Measurements from ENCODE around the gene EIPR1. TPM values are rescaled to one million over a fixed set of nuclear protein-coding genes. Genes with fewer than 3 reads are reported as not detected.
A peak's percentile ranks its signal among the peaks of the same experiment; 100 is the strongest.
"Not testable (repeated sequence)": the region's sequence is repeated elsewhere in the genome, so short reads cannot be mapped to it uniquely, and the experiment has no call there.

The EIPR1 gene
- total and polyA plus RNA-seq, 5 experiments from 2014 or later: 26.8 to 42.2 (median 38.1) TPM

DNA sequence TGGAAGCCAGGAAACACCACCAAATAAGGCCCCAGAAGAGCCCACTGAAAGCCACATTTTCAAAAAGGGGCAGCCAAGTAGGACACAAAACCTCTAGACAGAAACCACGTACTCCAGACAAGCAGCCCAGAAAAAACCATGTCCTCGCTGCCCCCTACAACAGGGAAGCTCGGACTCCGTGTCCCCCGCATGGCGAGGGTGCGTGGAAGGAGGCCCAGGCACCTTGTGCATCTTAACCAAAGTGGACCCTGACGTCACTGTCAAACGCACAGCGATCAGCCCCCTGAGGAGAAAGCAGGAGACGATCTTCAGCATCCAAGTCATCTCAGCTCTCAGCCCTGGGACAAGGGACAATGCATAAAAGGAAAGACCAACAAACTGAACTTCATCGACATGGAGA, 168.4 kb downstream of the EIPR1 start:
- ATAC-seq (no peak), DNase-seq (no peak)
- H3K36me3 Mint-ChIP-seq: peaks cover 5 to 39% (median 26%) of the 10 kb centered on the region in 3 donors
- H3K4me3 Mint-ChIP-seq: no peak overlapping the region
- H3K4me1 Mint-ChIP-seq: peaks cover 0 to 15% (median 6%) of the 10 kb centered on the region in 4 donors
- no peak overlapping the region for H3K27ac Mint-ChIP-seq
- POLR2A ChIA-PET: no interaction called here
- no peaks in the 10 kb centered on the region for H3K9me3 Mint-ChIP-seq
- H3K27me3 Mint-ChIP-seq: no peaks in the 10 kb centered on the region

DNA sequence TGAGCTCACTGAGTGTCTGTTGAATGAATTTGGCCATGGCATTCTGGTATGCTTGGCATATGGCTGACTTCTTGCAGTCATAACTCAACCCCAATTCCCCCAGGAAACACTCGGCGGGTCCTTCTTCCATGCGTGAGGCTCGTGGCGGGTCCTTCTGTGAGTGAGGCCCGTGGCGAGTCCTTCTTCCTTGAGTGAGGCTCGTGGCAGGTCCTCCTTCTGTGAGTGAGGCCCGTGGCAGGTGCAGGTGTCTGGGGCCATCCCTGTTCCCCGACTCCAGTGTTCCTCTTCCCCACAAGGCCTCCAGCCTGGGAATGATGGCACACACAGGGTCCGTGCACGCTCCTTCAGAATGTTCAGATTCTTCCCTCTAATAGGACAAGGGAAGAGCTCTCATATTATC, 169.0 kb downstream of the EIPR1 start:
- H3K4me3 Mint-ChIP-seq: no peak overlapping the region
- POLR2A ChIA-PET: no interaction called here
- peaks cover 5 to 34% (median 26%) of the 10 kb centered on the region in 3 donors for H3K36me3 Mint-ChIP-seq
- DNase-seq (no peak), ATAC-seq (no peak)
- no peaks in the 10 kb centered on the region for H3K9me3 Mint-ChIP-seq
- peak overlapping the region in 1 of 10 donors; percentile 55 for H3K27ac Mint-ChIP-seq
- no peaks in the 10 kb centered on the region for H3K27me3 Mint-ChIP-seq
- H3K4me1 Mint-ChIP-seq: peaks cover 0 to 16% (median 5%) of the 10 kb centered on the region in 4 donors

DNA sequence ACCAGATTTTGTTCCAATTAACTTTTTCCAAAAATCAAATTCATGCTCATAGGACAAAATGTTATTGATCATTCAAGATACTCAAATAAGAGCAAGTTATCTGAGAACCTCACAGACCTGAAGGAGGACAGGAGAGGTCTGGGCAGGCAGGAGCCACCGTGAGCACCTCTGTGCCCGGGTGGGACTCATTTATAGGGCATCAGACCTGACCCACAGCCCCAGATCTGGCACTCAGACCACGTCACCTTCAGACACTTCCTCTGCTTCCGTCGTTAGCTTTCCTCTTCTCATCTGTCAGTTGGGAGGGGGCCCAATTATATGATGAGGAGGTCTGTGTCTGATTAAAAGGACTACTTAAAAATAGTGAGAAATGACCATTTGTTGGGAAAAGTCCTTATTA, 169.4 kb downstream of the EIPR1 start:
- Mint-ChIP-seq H3K27ac (peak overlapping the region in 1 of 10 donors; percentile 37), H3K36me3 (peaks cover 5 to 33% (median 26%) of the 10 kb centered on the region in 3 donors), H3K9me3 (no peaks in the 10 kb centered on the region), H3K4me1 (peaks cover 0 to 16% (median 6%) of the 10 kb centered on the region in 4 donors), H3K27me3 (no peaks in the 10 kb centered on the region), H3K4me3 (no peak overlapping the region)
- POLR2A ChIA-PET: no interaction called here
- DNase-seq (no peak), ATAC-seq (no peak)

DNA sequence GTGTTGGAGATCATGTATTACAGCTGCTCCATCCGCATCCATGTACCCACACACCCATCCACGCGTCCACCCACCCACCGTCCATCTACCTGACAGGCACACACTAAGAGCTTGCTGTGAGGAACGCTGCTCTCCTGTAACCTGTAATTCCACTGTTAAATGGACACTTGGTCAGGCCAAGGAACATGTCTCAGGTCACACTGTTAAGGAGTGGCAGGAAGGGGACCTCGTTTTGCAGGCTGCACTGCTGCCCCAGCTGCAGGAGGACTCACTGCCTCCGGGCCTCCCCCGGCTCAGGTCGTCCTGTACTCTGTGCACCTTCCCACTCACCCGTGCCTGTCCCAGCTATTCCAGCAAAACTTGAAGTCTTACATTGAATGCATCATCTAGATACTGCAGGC, 170.5 kb downstream of the EIPR1 start:
- H3K36me3 Mint-ChIP-seq: peaks cover 5 to 27% (median 22%) of the 10 kb centered on the region in 3 donors
- H3K27me3 Mint-ChIP-seq: no peaks in the 10 kb centered on the region
- H3K27ac Mint-ChIP-seq: no peak overlapping the region
- no peak overlapping the region for H3K4me3 Mint-ChIP-seq
- ATAC-seq (no peak), DNase-seq (no peak)
- no peaks in the 10 kb centered on the region for H3K9me3 Mint-ChIP-seq
- H3K4me1 Mint-ChIP-seq: peaks cover 0 to 16% (median 7%) of the 10 kb centered on the region in 4 donors
- POLR2A ChIA-PET: no interaction called here

DNA sequence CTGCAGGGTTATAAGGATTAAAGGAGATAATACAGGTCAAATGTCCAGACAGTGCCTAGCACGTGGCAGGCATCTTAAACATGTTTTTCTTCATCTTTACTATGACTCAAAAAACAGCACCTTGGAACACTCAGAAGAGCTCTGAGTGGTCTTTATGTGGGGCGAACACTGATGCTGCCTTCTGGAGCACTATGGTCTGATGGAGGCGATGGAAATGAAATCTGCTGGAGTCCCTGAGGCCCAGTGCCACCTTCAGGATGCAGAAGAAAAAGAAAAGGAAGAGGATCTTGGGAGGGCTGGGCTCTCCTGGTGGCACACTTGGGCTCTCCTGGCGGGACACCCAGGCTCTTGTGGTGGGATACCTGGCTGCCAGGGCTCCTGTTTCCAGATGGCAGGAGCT, 171.8 kb downstream of the EIPR1 start:
- H3K4me3 Mint-ChIP-seq: peak overlapping the region in 2 of 10 donors; percentile 26 to 29
- H3K9me3 Mint-ChIP-seq: no peaks in the 10 kb centered on the region
- peaks cover 5 to 19% (median 17%) of the 10 kb centered on the region in 3 donors for H3K36me3 Mint-ChIP-seq
- no peaks in the 10 kb centered on the region for H3K27me3 Mint-ChIP-seq
- H3K4me1 Mint-ChIP-seq: peaks cover 2 to 16% (median 9%) of the 10 kb centered on the region in 4 donors
- DNase-seq: no peak
- ATAC-seq: no peak
- POLR2A ChIA-PET: no interaction called here
- peak overlapping the region in 1 of 10 donors; percentile 4 for H3K27ac Mint-ChIP-seq

DNA sequence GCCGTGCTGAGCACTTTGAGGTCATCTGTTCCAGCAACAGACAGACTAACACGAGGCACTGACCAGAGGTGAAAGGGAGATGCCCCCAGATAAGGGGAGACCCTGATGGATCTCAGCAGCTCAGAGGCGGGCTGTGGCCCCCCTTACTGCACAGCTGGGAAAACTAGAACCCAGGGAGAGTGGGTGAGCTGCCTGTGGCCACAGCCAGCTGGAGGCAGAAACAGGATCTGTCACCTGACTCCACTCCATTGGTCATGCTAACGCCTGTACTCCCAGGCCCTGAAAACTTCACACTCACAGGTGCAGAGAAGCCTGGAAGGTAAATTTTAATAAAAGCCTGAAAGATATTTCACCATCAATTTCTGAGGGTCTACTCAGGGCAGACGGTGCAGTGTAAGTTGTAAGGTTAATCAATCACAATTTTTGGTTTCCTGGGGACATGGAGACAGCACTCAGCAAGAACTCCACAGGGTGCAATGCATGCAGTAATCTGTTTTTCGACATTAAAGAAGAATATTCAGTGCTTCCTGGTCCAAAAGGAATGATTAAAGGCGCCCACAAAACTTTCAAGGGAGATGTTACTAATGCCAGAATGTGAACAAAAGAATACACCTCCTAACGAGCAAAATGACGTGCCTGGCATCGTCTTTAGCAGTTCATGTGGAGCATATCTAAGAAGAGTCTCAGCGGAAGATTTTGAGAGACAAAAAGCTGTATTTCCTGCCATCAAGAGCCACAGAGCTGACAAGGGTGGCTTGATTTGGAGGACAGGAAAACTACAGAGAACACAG, 173.4 kb downstream of the EIPR1 start:
- peak overlapping the region in 8 of 10 donors; percentile 7 to 83 (median 72) for H3K27ac Mint-ChIP-seq
- no peak for ATAC-seq
- no peak for DNase-seq
- peaks cover 5 to 13% (median 9%) of the 10 kb centered on the region in 3 donors for H3K36me3 Mint-ChIP-seq
- H3K4me1 Mint-ChIP-seq: peaks cover 2 to 13% (median 10%) of the 10 kb centered on the region in 4 donors
- POLR2A ChIA-PET: no interaction called here
- H3K9me3 Mint-ChIP-seq: no peaks in the 10 kb centered on the region
- H3K27me3 Mint-ChIP-seq: no peaks in the 10 kb centered on the region
- peak overlapping the region in 1 of 10 donors; percentile 33 for H3K4me3 Mint-ChIP-seq

DNA sequence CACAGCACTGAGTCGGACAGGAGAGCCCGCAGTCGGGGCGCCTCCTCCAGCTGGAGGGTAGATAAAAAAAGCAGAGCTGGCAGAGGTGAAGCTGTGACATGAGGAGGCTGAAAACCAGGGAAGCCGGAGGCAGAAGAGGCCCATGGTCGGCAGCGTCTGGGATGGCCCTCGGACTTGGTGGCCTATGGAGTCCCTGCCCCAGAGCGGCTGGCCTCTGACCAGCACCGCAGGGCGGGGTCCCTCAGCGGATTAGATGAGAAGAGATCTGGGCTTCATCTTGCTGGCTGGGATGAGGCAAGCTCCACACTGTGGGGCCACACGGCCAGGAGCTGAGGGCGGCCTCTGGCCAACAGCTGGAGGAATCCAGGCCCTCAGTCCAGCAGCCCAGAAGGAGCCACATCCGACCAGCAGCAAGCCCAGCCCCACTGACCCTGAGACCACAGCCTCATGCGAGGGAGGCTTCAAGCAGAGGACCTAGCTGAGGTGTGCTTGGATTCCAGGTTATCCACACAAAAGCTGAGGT, 174.1 kb downstream of the EIPR1 start:
- no peaks in the 10 kb centered on the region for H3K9me3 Mint-ChIP-seq
- peaks cover 4 to 13% (median 5%) of the 10 kb centered on the region in 3 donors for H3K36me3 Mint-ChIP-seq
- H3K4me1 Mint-ChIP-seq: peaks cover 2 to 13% (median 10%) of the 10 kb centered on the region in 4 donors
- ATAC-seq: no peak
- POLR2A ChIA-PET: no interaction called here
- H3K27ac Mint-ChIP-seq: peak overlapping the region in 1 of 10 donors; percentile 66
- no peak overlapping the region for H3K4me3 Mint-ChIP-seq
- DNase-seq: no peak
- H3K27me3 Mint-ChIP-seq: no peaks in the 10 kb centered on the region

DNA sequence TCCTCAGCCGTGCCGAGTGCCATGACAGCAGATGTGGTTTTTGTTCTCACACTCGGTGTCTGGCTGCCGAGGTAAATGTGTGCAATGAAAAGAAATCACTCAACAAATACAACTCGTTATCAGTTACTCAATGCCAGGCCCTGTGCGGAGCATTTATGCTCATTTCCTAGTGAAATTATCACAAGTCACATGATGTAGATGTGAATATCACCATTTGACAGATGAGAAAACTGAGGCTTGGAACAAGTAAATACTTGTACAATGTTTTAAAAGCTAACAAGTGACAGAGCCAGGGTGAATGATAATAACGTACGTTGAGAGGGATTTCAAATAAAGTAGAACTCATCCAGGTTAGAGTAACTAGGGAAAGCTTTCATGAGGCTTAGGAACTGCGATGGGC, 174.7 kb downstream of the EIPR1 start:
- POLR2A ChIA-PET: no interaction called here
- Mint-ChIP-seq H3K36me3 (peaks cover 3 to 10% (median 5%) of the 10 kb centered on the region in 3 donors), H3K4me3 (no peak overlapping the region), H3K27me3 (no peaks in the 10 kb centered on the region), H3K27ac (peak overlapping the region in 2 of 10 donors; percentile 39 to 66), H3K9me3 (no peaks in the 10 kb centered on the region), H3K4me1 (peaks cover 2 to 13% (median 10%) of the 10 kb centered on the region in 4 donors)
- DNase-seq: no peak
- no peak for ATAC-seq

DNA sequence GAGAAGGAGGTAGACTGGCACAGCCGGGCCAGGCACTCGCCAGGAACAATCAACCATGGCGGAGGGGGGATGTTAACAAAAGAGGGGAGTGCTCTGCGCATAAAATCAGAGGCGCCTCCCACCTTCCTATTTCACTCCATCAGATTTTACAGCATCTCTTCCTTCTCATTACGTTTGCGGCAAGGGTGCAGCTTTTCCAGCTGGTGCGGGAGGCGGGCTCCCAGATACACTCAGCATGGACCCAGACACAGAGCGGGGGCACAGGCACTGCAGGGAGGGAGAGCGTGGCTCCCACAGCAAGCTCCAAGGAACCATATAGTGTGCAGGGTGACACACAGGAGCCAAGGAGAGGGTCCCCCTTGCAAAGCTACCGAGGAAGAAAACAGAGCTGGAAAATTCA, 176.3 kb downstream of the EIPR1 start:
- Mint-ChIP-seq H3K27ac (no peak overlapping the region), H3K4me1 (peaks cover 2 to 13% (median 11%) of the 10 kb centered on the region in 4 donors), H3K36me3 (peaks cover 5 to 14% (median 10%) of the 10 kb centered on the region in 3 donors), H3K4me3 (no peak overlapping the region), H3K9me3 (no peaks in the 10 kb centered on the region), H3K27me3 (no peaks in the 10 kb centered on the region)
- DNase-seq (no peak), ATAC-seq (no peak)
- POLR2A ChIA-PET: no interaction called here

DNA sequence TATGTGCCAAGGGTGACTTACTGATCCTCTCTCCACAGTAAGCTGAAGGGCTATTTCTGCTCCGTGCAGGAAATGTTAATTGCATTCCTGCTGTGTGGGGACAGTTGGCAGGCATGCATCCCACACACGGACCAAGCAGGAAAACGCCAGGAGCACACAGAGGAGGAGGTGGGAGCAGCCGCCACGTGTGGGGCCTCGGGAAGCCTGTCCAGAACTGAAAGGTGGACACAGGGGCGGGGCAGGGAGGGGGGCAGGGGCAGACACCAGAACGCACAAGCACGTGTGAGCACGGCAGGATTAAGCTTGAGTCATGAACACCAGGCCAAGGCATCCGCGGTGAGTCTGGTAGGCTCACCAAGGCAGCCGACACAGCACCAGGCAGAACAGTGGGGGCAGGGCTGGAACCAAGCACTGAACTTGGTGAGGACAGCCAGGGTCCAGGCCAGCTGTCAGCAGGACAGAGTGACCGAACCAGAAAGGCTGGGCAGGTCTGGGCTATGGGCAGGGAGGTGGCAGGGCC, 177.1 kb downstream of the EIPR1 start:
- H3K4me3 Mint-ChIP-seq: no peak overlapping the region
- DNase-seq (peak in 1 of 10 donors; percentile 46), ATAC-seq (no peak)
- peak overlapping the region in 1 of 10 donors; percentile 74 for H3K27ac Mint-ChIP-seq
- no peaks in the 10 kb centered on the region for H3K9me3 Mint-ChIP-seq
- peaks cover 2 to 13% (median 10%) of the 10 kb centered on the region in 4 donors for H3K4me1 Mint-ChIP-seq
- no peaks in the 10 kb centered on the region for H3K27me3 Mint-ChIP-seq
- peaks cover 0 to 20% (median 5%) of the 10 kb centered on the region in 3 donors for H3K36me3 Mint-ChIP-seq
- POLR2A ChIA-PET: no interaction called here

DNA sequence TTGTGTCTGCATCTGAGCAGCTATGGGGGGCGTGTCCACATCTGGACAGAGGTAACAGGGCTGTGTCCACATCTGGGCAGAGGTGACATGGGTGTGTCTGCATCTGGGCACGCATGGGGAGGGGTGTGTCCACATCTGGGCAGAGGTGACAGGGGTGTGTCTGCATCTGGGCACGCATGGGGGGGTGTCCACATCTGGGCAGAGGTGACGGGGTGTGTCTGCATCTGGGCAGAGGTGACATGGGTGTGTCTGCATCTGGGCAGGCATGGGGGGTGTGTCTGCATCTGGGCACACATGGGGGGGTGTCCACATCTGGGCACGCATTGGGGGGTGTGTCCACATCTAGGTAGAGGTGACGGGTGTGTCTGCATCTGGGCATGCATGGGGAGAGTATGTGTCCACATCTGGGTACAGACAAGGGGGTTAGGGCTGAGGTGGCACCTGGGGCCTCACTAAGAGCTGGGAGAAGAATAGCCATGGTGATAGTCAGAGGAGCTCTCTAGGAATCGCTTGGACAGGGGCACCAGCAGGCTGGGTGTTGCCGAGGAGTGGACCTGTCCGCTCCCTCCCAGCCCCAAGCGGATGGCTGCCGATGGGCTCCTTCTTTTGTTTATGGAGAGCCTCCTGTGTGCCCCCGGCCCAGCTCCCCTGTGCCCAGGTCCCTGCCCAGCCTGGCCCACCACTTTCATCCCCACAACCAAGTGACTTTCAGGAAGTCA, 177.8 kb downstream of the EIPR1 start:
- POLR2A ChIA-PET: no interaction called here
- ATAC-seq (no peak), DNase-seq (peak in 1 of 10 donors; percentile 46)
- H3K4me1 Mint-ChIP-seq: peaks cover 2 to 13% (median 8%) of the 10 kb centered on the region in 4 donors
- no peaks in the 10 kb centered on the region for H3K9me3 Mint-ChIP-seq
- no peaks in the 10 kb centered on the region for H3K27me3 Mint-ChIP-seq
- peaks cover 0 to 26% (median 2%) of the 10 kb centered on the region in 3 donors for H3K36me3 Mint-ChIP-seq
- peak overlapping the region in 3 of 10 donors; percentile 7 to 59 (median 56) for H3K27ac Mint-ChIP-seq
- no peak overlapping the region for H3K4me3 Mint-ChIP-seq

DNA sequence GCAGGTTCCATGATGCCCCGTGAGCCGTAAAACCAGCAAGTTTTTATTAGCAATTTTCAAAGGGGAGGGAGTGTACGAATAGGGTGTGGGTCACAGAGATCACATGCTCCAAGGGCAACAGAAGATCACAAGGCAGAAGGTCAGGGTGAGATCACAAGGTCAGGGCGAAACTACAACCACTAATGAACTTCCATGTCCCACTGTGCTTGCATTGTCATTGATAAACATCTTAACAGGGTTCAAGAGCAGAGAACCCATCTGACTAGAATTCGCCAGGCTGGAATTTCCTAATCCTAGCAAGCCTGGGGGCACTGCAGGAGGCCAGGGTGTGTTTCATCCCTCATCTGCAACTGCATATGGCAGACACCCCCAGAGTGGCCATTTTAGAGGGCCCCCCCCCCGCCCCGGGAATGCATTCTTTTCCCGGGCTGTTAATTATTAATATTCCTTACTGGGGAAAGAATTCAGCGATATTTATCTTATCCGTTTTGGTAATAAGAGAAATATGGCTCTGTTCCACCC, 178.9 kb downstream of the EIPR1 start:
- DNase-seq, H3K4me3 Mint-ChIP-seq, POLR2A ChIA-PET, H3K27me3 Mint-ChIP-seq, H3K9me3 Mint-ChIP-seq, ATAC-seq: not testable (repeated sequence)
- Mint-ChIP-seq H3K36me3 (peaks cover 0 to 34% (median 0%) of the 10 kb centered on the region in 3 donors), H3K27ac (peak overlapping the region in 1 of 10 donors; percentile 84), H3K4me1 (peaks cover 0 to 11% (median 4%) of the 10 kb centered on the region in 4 donors)
